Aorta (tissue), 5 donors: ENCODE data around the gene BCAS4. TPM values are rescaled to one million over a fixed set of nuclear protein-coding genes. Genes with fewer than 3 reads are reported as not detected.
A peak's percentile ranks its signal among the peaks of the same experiment; 100 is the strongest.

Source experiments
- ATAC-seq: fragments of 200-7000 bp; cut with Tn5 transposase; one replicate; pipeline ENCODE4 v1.9.1; 2022; ENCODE audit warnings: moderate library complexity; ENCODE audit not compliant: low FRiP score
- DNase-seq, 2 donors: peaks; one replicate each; pipeline ENCODE4 v3.0.0-alpha.2; 2020
- H3K27ac ChIP-seq, 2 donors: one replicate each; pipeline ENCODE4 v1.5.1; 2013; ENCODE audit warnings: low read length in 2 of 2, mild to moderate bottlenecking in 2 of 2, moderate library complexity in 2 of 2, control low read depth in 1 of 2, inconsistent platforms in 1 of 2, low read depth in 1 of 2
- H3K27me3 ChIP-seq, 2 donors: one replicate each; pipeline ENCODE4 v1.6.1; 2013; ENCODE audit warnings: control low read depth in 1 of 2, low read length in 1 of 2, mild to moderate bottlenecking in 1 of 2, moderate library complexity in 1 of 2; ENCODE audit not compliant: insufficient read depth in 2 of 2, control insufficient read depth in 1 of 2
- H3K36me3 ChIP-seq, 2 donors: one replicate each; pipeline ENCODE4 v1.6.1; 2013; ENCODE audit warnings: control low read depth in 1 of 2, low read length in 1 of 2, mild to moderate bottlenecking in 1 of 2; ENCODE audit not compliant: insufficient read depth in 2 of 2, control insufficient read depth in 1 of 2
- H3K4me1 ChIP-seq, 2 donors: one replicate each; pipeline ENCODE4 v1.6.1; 2013; ENCODE audit warnings: low read length in 2 of 2, control low read depth in 1 of 2, mild to moderate bottlenecking in 1 of 2, moderate library complexity in 1 of 2; ENCODE audit not compliant: insufficient read depth in 2 of 2, control insufficient read depth in 1 of 2
- H3K4me3 ChIP-seq, 2 donors: one replicate each; pipeline ENCODE4 v1.5.1; 2013; ENCODE audit warnings: low read length in 2 of 2, control low read depth in 1 of 2, mild to moderate bottlenecking in 1 of 2
- H3K9me3 ChIP-seq: one replicate; pipeline ENCODE4 v1.6.1; 2013; ENCODE audit warnings: mild to moderate bottlenecking, low read length; ENCODE audit not compliant: control insufficient read depth
- WGBS, 2 donors: extraction: QIAGEN DNeasy Blood & Tissue Kit; methylation state at CpG; one replicate each; pipeline ENCODE4 v1.1.7; 2013; 5-methylcytosine and 5-hydroxymethylcytosine counted together
- intact Hi-C, 2 donors: fragments of 100-400 bp; cut with DNase I; formaldehyde crosslinking; loops; one replicate each; pipeline versions ENCODE4 v1.14.2 to v1.15.0; 2022
- polyA plus RNA-seq, 2 donors: library from polyadenylated mRNA; stranded (reverse); fragments of 200-250 nt; gene quantifications; one replicate each; pipeline ENCODE4 v1.2.3, GENCODE V29; 2013
- total RNA-seq, 2 donors: library from RNA; stranded (reverse); fragmentation: NEBNext Ultra II Directional; extraction: Animal tissue kit (Norgen Biotek cat#: 25700); gene quantifications; one replicate each; pipeline ENCODE4 v1.2.1, GENCODE V29; 2021
- donor health status: healthy with polysubstance abuse.
- donor health status: Bipolar disorder and iron deficiency.
- donor health status: DM: no; HTN: no; CAD: no.
- donor health status: DM: no; HTN: no; CAD: no.
- donor health status: DM: yes; HTN: yes; CAD: no.

Gene BCAS4
- total and polyA plus RNA-seq, 4 donors, result 4.9 to 9.7 (median 7.4) TPM

GRCh38 chr20:50837532-50838321 is 42.9 kb downstream of the BCAS4 start:
- DNase-seq, result peak; percentile 78 to 81
- intact Hi-C loops, result no loop called here
- peak overlapping the region; percentile 54 to 95 for H3K27ac ChIP-seq

GRCh38 chr20:50838322-50838625 is 43.4 kb downstream of the BCAS4 start:
- H3K9me3 ChIP-seq, result no peaks in the 10 kb centered on the region
- intact Hi-C loops, result no loop called here
- WGBS, 2 donors, result 92 to 94% methylated on average over 8 of the region's 8 CpGs
- peaks cover 0 to 3% of the 10 kb centered on the region in 2 donors for H3K4me1 ChIP-seq
- no peaks in the 10 kb centered on the region for H3K27me3 ChIP-seq
- ATAC-seq, result no peak
- peak overlapping the region; percentile 36 to 95 for H3K27ac ChIP-seq
- no peaks in the 10 kb centered on the region for H3K36me3 ChIP-seq
- H3K4me3 ChIP-seq, result no peak overlapping the region
- DNase-seq, result no peak

More at GRCh38 chr20:50837532-50838321, 42.9 kb downstream of the BCAS4 start:
- WGBS, 2 donors, result 6 to 12% methylated on average over 22 of the region's 22 CpGs
- Histone ChIP-seq H3K36me3 (no peaks in the 10 kb centered on the region), H3K27me3 (no peaks in the 10 kb centered on the region), H3K9me3 (no peaks in the 10 kb centered on the region), H3K4me3 (no peak overlapping the region), H3K4me1 (peaks cover 0 to 3% of the 10 kb centered on the region in 2 donors)
- ATAC-seq, result peak; percentile 68

- H3K27ac ChIP-seq, result peak overlapping the region in 1 of 2 donors; percentile 36
- H3K4me1 ChIP-seq, result peaks cover 0 to 3% of the 10 kb centered on the region in 2 donors
- ATAC-seq, result no peak
- 89 to 92% methylated on average over 8 of the region's 8 CpGs for WGBS, 2 donors
- H3K27me3 ChIP-seq, result no peaks in the 10 kb centered on the region
- H3K4me3 ChIP-seq, result no peak overlapping the region
- intact Hi-C loops, result no loop called here
- H3K9me3 ChIP-seq, result no peaks in the 10 kb centered on the region
- H3K36me3 ChIP-seq, result no peaks in the 10 kb centered on the region
- no peak for DNase-seq
Measured at GRCh38 chr20:50838707-50839385, 44.0 kb downstream of the BCAS4 start.

GRCh38 chr20:50842821-50843220 is 48.0 kb downstream of the BCAS4 start:
- H3K4me1 ChIP-seq, result peaks cover 0 to 3% of the 10 kb centered on the region in 2 donors
- H3K27me3 ChIP-seq, result no peaks in the 10 kb centered on the region
- H3K4me3 ChIP-seq, result no peak overlapping the region
- no peak for DNase-seq
- intact Hi-C loops, result no loop called here
- no peaks in the 10 kb centered on the region for H3K36me3 ChIP-seq
- WGBS, 2 donors, result 98 to 99% methylated on average over 5 of the region's 5 CpGs
- H3K9me3 ChIP-seq, result no peaks in the 10 kb centered on the region
- no peak overlapping the region for H3K27ac ChIP-seq
- no peak for ATAC-seq

- intact Hi-C loops, result no loop called here
- Histone ChIP-seq H3K9me3 (no peaks in the 10 kb centered on the region), H3K4me3 (no peak overlapping the region), H3K27me3 (no peaks in the 10 kb centered on the region), H3K27ac (no peak overlapping the region), H3K4me1 (no peaks in the 10 kb centered on the region), H3K36me3 (no peaks in the 10 kb centered on the region)
- DNase-seq (no peak), ATAC-seq (no peak)
- 94 to 96% methylated on average over 9 of the region's 9 CpGs for WGBS, 2 donors
Measured at GRCh38 chr20:50843331-50844276, 48.7 kb downstream of the BCAS4 start.

GRCh38 chr20:50844430-50845100 is 49.7 kb downstream of the BCAS4 start:
- Histone ChIP-seq H3K9me3 (no peaks in the 10 kb centered on the region), H3K4me3 (no peak overlapping the region), H3K27ac (peak overlapping the region in 1 of 2 donors; percentile 16), H3K36me3 (no peaks in the 10 kb centered on the region), H3K4me1 (no peaks in the 10 kb centered on the region), H3K27me3 (no peaks in the 10 kb centered on the region)
- DNase-seq (peak; percentile 85 to 87), ATAC-seq (peak; percentile 52)
- WGBS, 2 donors, result 36 to 37% methylated on average over 9 of the region's 9 CpGs
- intact Hi-C loops, result no loop called here

GRCh38 chr20:50845566-50846215 is 50.8 kb downstream of the BCAS4 start:
- WGBS, 2 donors, result 90 to 91% methylated on average over 15 of the region's 15 CpGs
- H3K4me3 ChIP-seq, result no peak overlapping the region
- DNase-seq, result no peak
- no peak overlapping the region for H3K27ac ChIP-seq
- H3K4me1 ChIP-seq, result no peaks in the 10 kb centered on the region
- no peaks in the 10 kb centered on the region for H3K27me3 ChIP-seq
- H3K36me3 ChIP-seq, result no peaks in the 10 kb centered on the region
- ATAC-seq, result peak; percentile 20
- H3K9me3 ChIP-seq, result no peaks in the 10 kb centered on the region
- intact Hi-C loops, result no loop called here
